Loucy (cell line): ENCODE measurements around the gene TBC1D8.
"Not testable (repeated sequence)": the region's sequence is repeated elsewhere in the genome, so short reads cannot be mapped to it uniquely, and the experiment has no call there.

ENCODE experiments used
- H2AFZ ChIP-seq: fragments of 200-600 bp; sonication (generic); 2 replicates; pipeline ENCODE4 v1.6.0; 2016; ENCODE audit warnings: antibody characterized with exemption, mild to moderate bottlenecking, low read length, moderate library complexity
- H3F3A ChIP-seq: fragments of 200-600 bp; 2 replicates; pipeline ENCODE4 v1.6.0; 2016; ENCODE audit warnings: antibody characterized with exemption, low read depth, mild to moderate bottlenecking
- H3K27me3 ChIP-seq: fragments of 200-600 bp; sonication (generic); 2 replicates; pipeline ENCODE4 v1.6.1; 2014; ENCODE audit warnings: low read length, mild to moderate bottlenecking; ENCODE audit not compliant: insufficient read depth, poor library complexity, severe bottlenecking
- H3K36me3 ChIP-seq: fragments of 200-600 bp; sonication (generic); 2 replicates; pipeline ENCODE4 v1.6.1; 2016; ENCODE audit warnings: low read length; ENCODE audit not compliant: insufficient read depth
- H3K4me1 ChIP-seq: fragments of 200-600 bp; sonication (generic); 2 replicates; pipeline ENCODE4 v1.5.1; 2014; ENCODE audit warnings: low read length, mild to moderate bottlenecking; ENCODE audit not compliant: insufficient read depth, poor library complexity, severe bottlenecking
- H3K4me2 ChIP-seq: fragments of 200-600 bp; sonication (generic); 2 replicates; pipeline ENCODE4 v1.6.0; 2014; ENCODE audit warnings: antibody characterized with exemption, low read length, low read depth, mild to moderate bottlenecking; ENCODE audit not compliant: poor library complexity, severe bottlenecking
- H3K4me3 ChIP-seq: fragments of 200-600 bp; sonication (generic); 2 replicates; pipeline ENCODE4 v1.5.1; 2014; ENCODE audit warnings: low read length, mild to moderate bottlenecking, mixed read lengths; ENCODE audit not compliant: poor library complexity, severe bottlenecking
- H3K79me2 ChIP-seq: fragments of 200-600 bp; sonication (generic); 2 replicates; pipeline ENCODE4 v1.6.1; 2014; ENCODE audit warnings: low read length; ENCODE audit not compliant: insufficient read depth
- H3K9ac ChIP-seq: fragments of 200-600 bp; sonication (generic); 2 replicates; pipeline ENCODE4 v1.6.0; 2014; ENCODE audit warnings: mild to moderate bottlenecking, low read depth, low read length, moderate library complexity; ENCODE audit not compliant: poor library complexity, severe bottlenecking
- H3K9me2 ChIP-seq: fragments of 200-600 bp; sonication (generic); replicated peaks from 2 replicates; pipeline ENCODE4 v1.6.1; 2016; ENCODE audit warnings: low read depth, low read length, mixed read lengths
- H3K9me3 ChIP-seq: fragments of 200-600 bp; sonication (generic); 2 replicates; pipeline ENCODE4 v1.6.1; 2014; ENCODE audit warnings: mild to moderate bottlenecking, antibody characterized with exemption, low read length, low read depth; ENCODE audit not compliant: insufficient read depth
- H4K20me1 ChIP-seq: fragments of 200-600 bp; sonication (generic); 2 replicates; pipeline ENCODE4 v1.6.0; 2014; ENCODE audit warnings: antibody characterized with exemption, low read length, mild to moderate bottlenecking; ENCODE audit not compliant: insufficient read depth, poor library complexity, severe bottlenecking
- EZH2phosphoT487 ChIP-seq: fragments of 200-600 bp; IDR thresholded peaks from 2 replicates; pipeline ENCODE4 v1.6.1; 2018; ENCODE audit warnings: antibody characterized with exemption, mild to moderate bottlenecking, moderate library complexity, borderline replicate concordance
- TF ChIP-seq, protein P1 (sequence below): fragments of 200-600 bp; sonication (generic); conservative IDR thresholded peaks from 2 replicates; pipeline ENCODE4 v1.5.1; 2014; ENCODE audit warnings: mild to moderate bottlenecking, antibody characterized with exemption, low read length

TBC1D8 gene

DNA sequence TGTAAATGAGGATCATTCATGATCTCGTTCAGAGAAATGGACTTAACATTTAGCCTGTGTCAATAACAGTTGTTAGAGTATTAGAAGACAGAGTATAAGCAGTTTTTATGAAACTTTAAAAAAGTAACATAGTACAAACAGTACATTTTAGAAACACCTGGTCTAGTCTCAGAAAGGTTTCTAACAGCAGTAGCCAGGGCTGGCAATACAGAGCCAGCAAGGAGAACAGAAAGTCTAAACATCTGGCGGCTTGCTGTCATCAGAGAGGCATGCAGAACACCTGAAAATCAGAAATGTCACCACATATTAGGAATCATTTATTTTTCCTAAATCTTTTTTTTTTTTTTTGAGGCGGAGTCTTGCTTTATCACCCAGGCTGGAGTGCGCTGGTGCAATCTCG is 99.0 kb downstream of the TBC1D8 start:
- Histone ChIP-seq H2AFZ (no peak overlapping the region), H3K4me1 (no peaks in the 10 kb centered on the region), H3K9me3 (no peaks in the 10 kb centered on the region), H3K79me2 (no peaks in the 10 kb centered on the region), H4K20me1 (no peaks in the 10 kb centered on the region), H3K4me2 (no peak overlapping the region), H3K9ac (no peak overlapping the region), H3K36me3 (no peaks in the 10 kb centered on the region), H3F3A (no peaks in the 10 kb centered on the region), H3K27me3 (no peaks in the 10 kb centered on the region), H3K9me2 (no peaks in the 10 kb centered on the region), H3K4me3 (no peak overlapping the region)
- TF ChIP-seq, protein P1, sequence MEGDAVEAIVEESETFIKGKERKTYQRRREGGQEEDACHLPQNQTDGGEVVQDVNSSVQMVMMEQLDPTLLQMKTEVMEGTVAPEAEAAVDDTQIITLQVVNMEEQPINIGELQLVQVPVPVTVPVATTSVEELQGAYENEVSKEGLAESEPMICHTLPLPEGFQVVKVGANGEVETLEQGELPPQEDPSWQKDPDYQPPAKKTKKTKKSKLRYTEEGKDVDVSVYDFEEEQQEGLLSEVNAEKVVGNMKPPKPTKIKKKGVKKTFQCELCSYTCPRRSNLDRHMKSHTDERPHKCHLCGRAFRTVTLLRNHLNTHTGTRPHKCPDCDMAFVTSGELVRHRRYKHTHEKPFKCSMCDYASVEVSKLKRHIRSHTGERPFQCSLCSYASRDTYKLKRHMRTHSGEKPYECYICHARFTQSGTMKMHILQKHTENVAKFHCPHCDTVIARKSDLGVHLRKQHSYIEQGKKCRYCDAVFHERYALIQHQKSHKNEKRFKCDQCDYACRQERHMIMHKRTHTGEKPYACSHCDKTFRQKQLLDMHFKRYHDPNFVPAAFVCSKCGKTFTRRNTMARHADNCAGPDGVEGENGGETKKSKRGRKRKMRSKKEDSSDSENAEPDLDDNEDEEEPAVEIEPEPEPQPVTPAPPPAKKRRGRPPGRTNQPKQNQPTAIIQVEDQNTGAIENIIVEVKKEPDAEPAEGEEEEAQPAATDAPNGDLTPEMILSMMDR = no peak
- no peak for TF ChIP-seq EZH2phosphoT487

DNA sequence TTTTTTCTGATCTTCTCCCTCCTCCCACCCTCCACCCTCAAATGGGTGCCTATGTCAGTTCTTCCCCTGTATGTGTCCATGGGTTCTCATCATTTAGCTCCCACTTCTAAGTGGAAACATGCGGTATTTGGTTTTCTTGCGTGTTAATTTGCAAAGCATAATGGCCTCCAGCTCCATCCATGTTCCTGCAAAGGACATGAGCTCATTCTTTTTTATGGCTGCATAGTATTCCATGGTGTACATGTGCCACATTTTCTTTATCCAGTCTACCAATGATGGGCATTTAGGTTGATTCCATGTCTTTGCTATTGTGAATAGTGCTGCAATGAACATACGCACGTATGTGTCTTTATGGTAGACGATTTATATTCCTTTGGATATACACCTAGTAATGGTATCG is 100.3 kb downstream of the TBC1D8 start:
- H3K79me2 ChIP-seq, H3K4me2 ChIP-seq, H3K9ac ChIP-seq, H3K4me3 ChIP-seq, H2AFZ ChIP-seq, H3K9me3 ChIP-seq, H3K4me1 ChIP-seq, H3F3A ChIP-seq, H3K36me3 ChIP-seq, H4K20me1 ChIP-seq, H3K9me2 ChIP-seq, H3K27me3 ChIP-seq: not testable (repeated sequence)

DNA sequence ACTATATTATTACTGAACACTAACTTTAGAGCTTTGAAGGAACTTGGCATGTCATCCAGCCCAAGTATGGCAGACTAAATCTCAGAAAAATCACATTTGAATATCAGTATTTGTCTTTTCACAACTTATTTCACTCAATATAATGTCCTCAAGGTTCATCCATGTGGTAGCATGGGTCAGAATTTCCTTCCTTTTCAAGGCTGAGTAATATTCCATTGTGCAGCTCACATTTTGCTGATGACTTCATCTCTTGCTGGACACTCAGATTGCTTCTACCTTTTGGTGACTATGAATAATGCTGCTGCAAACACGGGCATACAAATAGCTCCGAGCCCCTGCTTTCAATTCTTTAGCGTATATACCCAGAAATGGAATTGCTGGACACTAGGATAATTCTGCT is 102.4 kb downstream of the TBC1D8 start:
- H3K9me3 ChIP-seq = no peaks in the 10 kb centered on the region
- no peak overlapping the region for H3K4me2 ChIP-seq
- H3K4me3 ChIP-seq = no peak overlapping the region
- no peaks in the 10 kb centered on the region for H3K36me3 ChIP-seq
- no peaks in the 10 kb centered on the region for H3K9me2 ChIP-seq
- no peaks in the 10 kb centered on the region for H3K4me1 ChIP-seq
- no peaks in the 10 kb centered on the region for H4K20me1 ChIP-seq
- no peak overlapping the region for H3K9ac ChIP-seq
- H3F3A ChIP-seq = no peaks in the 10 kb centered on the region
- TF ChIP-seq, protein P1 = no peak
- TF ChIP-seq EZH2phosphoT487 = no peak
- no peaks in the 10 kb centered on the region for H3K79me2 ChIP-seq
- no peak overlapping the region for H2AFZ ChIP-seq
- H3K27me3 ChIP-seq = no peaks in the 10 kb centered on the region

DNA sequence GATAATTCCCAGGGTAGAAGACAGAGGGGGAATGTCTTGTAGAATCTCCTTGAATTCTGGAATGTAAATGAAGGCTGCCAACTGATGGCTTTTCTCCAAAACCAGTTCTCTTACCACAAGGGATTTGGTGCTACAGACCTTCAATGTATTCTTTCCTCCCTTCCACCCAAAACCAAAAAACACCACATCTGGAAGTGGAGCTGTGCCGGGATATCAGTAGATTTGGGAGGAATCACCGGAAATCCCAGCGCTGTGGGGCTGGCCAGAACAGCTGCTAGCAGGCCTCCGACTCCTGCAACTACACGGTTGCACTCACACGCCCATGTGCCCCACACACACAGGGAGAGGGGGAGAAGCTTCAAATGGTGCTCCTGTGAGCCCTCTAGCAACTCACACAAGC is 103.4 kb downstream of the TBC1D8 start:
- no peak for TF ChIP-seq EZH2phosphoT487
- TF ChIP-seq, protein P1 = no peak
- no peaks in the 10 kb centered on the region for H3F3A ChIP-seq
- no peak overlapping the region for H3K9ac ChIP-seq
- no peaks in the 10 kb centered on the region for H3K4me1 ChIP-seq
- H3K9me3 ChIP-seq = no peaks in the 10 kb centered on the region
- H3K79me2 ChIP-seq = no peaks in the 10 kb centered on the region
- no peaks in the 10 kb centered on the region for H3K36me3 ChIP-seq
- no peak overlapping the region for H3K4me2 ChIP-seq
- no peak overlapping the region for H3K4me3 ChIP-seq
- no peak overlapping the region for H2AFZ ChIP-seq
- H4K20me1 ChIP-seq = no peaks in the 10 kb centered on the region
- H3K27me3 ChIP-seq = no peaks in the 10 kb centered on the region
- no peaks in the 10 kb centered on the region for H3K9me2 ChIP-seq
